ENCODE data around the gene CCSAP. TPM values are rescaled to one million over a fixed set of nuclear protein-coding genes. Genes with fewer than 3 reads are reported as not detected.

Gene CCSAP
- total RNA-seq, 1 experiment from 2014 or later: 8.5 TPM

DNA sequence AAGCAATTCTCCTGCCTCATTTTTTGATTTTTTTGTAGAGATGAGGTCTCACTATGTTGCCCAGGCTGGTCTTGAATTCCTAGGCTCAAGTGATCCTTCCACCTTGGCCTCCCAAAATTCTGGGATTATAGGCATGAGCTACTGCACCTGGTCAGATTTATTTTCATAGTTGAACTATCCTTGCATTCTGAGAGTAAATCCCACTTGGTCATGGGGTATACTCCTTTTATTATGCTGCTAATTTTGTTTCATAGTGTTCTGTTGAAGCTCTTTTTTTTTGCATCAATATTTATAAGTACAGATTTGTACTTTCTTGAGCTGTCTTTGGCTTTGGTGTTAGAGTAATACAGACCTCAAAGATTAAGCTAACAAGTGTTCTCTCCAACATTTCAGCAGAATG, 12.8 kb upstream of the CCSAP start:
- Histone ChIP-seq H4K8ac (replicated peaks; ENCODE audit: insufficient read length, low read depth, low read length) (no peak overlapping the region), H3K27me3 (ENCODE audit: insufficient read depth, low read length) (no peaks in the 10 kb centered on the region), H2BK20ac (ENCODE audit: low read depth, low read length, poor library complexity, severe bottlenecking) (no peak overlapping the region), H2BK120ac (ENCODE audit: low read depth, low read length, poor library complexity, severe bottlenecking) (no peak overlapping the region), H3K56ac (ENCODE audit: insufficient read length, low read depth, low read length) (no peak overlapping the region), H3K9me3 (ENCODE audit: control insufficient read depth, low read depth, low read length) (no peaks in the 10 kb centered on the region), H3K79me1 (ENCODE audit: insufficient read depth, low read depth, low read length, poor library complexity, severe bottlenecking) (no peaks in the 10 kb centered on the region), H2AK5ac (ENCODE audit: insufficient read length, low read length) (no peak overlapping the region), H3K4me1 (ENCODE audit: insufficient read depth, low read length) (peaks cover 3% of the 10 kb centered on the region; the same call in 1 of the 2 replicates), H3K79me2 (ENCODE audit: insufficient read depth, low read length) (no peaks in the 10 kb centered on the region), H3K18ac (ENCODE audit: insufficient read length, low read depth, low read length) (no peak overlapping the region), H3K23me2 (ENCODE audit: insufficient read length, low read depth, low read length, poor library complexity, severe bottlenecking) (no peaks in the 10 kb centered on the region), H3K27ac (ENCODE audit: insufficient read length, low read depth, low read length) (no peak overlapping the region), H2BK5ac (ENCODE audit: insufficient read length, low read length) (no peak overlapping the region), H4K20me1 (ENCODE audit: control insufficient read depth, insufficient read depth, insufficient read length) (no peaks in the 10 kb centered on the region), H4K91ac (ENCODE audit: insufficient read length, low read depth, low read length) (no peak overlapping the region), H3K23ac (ENCODE audit: insufficient read length, low read depth, low read length) (no peak overlapping the region), H3K14ac (ENCODE audit: insufficient read depth, low read length) (no peak overlapping the region), H4K5ac (ENCODE audit: insufficient read length, low read depth, low read length) (no peak overlapping the region), H2BK12ac (ENCODE audit: insufficient read length, low read depth, low read length) (no peak overlapping the region), H3K9ac (ENCODE audit: extremely low read depth, insufficient read length, low read length) (no peak overlapping the region), H2AFZ (ENCODE audit: low read length) (no peak overlapping the region), H2BK15ac (ENCODE audit: low read depth, low read length) (no peak overlapping the region), H3K4me2 (ENCODE audit: insufficient read depth, insufficient read length, low read length) (no peak overlapping the region), H3K4ac (ENCODE audit: low read depth, low read length) (no peak overlapping the region), H3T11ph (ENCODE audit: low read length) (no peak overlapping the region)
- Mint-ChIP-seq H3K27me3 (ENCODE audit: low read depth) (peaks cover 7% of the 10 kb centered on the region), H3K36me3 (ENCODE audit: insufficient read depth in 1 of 3, low read depth in 3 of 3) (no peaks in the 10 kb centered on the region), H3K4me1 (peaks cover 20 to 24% of the 10 kb centered on the region in 2 experiments), H3K4me3 (no peak overlapping the region), H3K27ac (no peak overlapping the region), H3K9me3 (peaks cover 6 to 15% of the 10 kb centered on the region in 2 experiments)
- no peak for DNase-seq
- TF ChIP-seq, protein P1, sequence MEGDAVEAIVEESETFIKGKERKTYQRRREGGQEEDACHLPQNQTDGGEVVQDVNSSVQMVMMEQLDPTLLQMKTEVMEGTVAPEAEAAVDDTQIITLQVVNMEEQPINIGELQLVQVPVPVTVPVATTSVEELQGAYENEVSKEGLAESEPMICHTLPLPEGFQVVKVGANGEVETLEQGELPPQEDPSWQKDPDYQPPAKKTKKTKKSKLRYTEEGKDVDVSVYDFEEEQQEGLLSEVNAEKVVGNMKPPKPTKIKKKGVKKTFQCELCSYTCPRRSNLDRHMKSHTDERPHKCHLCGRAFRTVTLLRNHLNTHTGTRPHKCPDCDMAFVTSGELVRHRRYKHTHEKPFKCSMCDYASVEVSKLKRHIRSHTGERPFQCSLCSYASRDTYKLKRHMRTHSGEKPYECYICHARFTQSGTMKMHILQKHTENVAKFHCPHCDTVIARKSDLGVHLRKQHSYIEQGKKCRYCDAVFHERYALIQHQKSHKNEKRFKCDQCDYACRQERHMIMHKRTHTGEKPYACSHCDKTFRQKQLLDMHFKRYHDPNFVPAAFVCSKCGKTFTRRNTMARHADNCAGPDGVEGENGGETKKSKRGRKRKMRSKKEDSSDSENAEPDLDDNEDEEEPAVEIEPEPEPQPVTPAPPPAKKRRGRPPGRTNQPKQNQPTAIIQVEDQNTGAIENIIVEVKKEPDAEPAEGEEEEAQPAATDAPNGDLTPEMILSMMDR (conservative IDR thresholded peaks at IDR 0.05): no peak
